HepG2 (cell line): Measurements from ENCODE around the gene TNFRSF9. TPM values are rescaled to one million over a fixed set of nuclear protein-coding genes. Genes with fewer than 3 reads are reported as not detected.

Experiments used
- ARNTL ChIP-seq: sonication (generic); formaldehyde crosslinking; IDR thresholded peaks from 2 replicates; pipeline ENCODE4 v1.4.0; 2020; ENCODE audit warnings: mild to moderate bottlenecking, missing genetic modification reagents
- MBD4 ChIP-seq: IDR thresholded peaks from 2 replicates; pipeline ENCODE4 v1.6.1; 2012; ENCODE audit warnings: low read length, inconsistent platforms, borderline replicate concordance
- MEIS2 ChIP-seq: sonication (generic); formaldehyde crosslinking; IDR thresholded peaks from 2 replicates; pipeline ENCODE4 v1.9.0; 2021; ENCODE audit warnings: mild to moderate bottlenecking, missing genetic modification reagents
- NCOA1 ChIP-seq: sonication (generic); formaldehyde crosslinking; IDR thresholded peaks from 2 replicates; pipeline ENCODE4 v1.9.0; 2021; ENCODE audit warnings: missing genetic modification reagents
- NFE2L2 ChIP-seq: fragments of 150-350 bp; IDR thresholded peaks from 2 replicates; pipeline ENCODE4 v1.6.1; 2014; ENCODE audit warnings: low read length
- PAF1 ChIP-seq: IDR thresholded peaks from 2 replicates; pipeline ENCODE4 v1.6.1; 2016; ENCODE audit warnings: missing genetic modification reagents, missing compliant biosample characterization
- SALL1 ChIP-seq: sonication (generic); formaldehyde crosslinking; IDR thresholded peaks from 2 replicates; pipeline ENCODE4 v1.8.0; 2022; ENCODE audit warnings: mild to moderate bottlenecking, missing genetic modification reagents
- SOX5 ChIP-seq: IDR thresholded peaks from 2 replicates; pipeline ENCODE4 v1.6.1; 2016; ENCODE audit warnings: borderline replicate concordance
- SRF ChIP-seq: IDR thresholded peaks from 2 replicates; pipeline ENCODE4 v1.6.1; 2011; ENCODE audit warnings: mild to moderate bottlenecking, low read depth, low read length, moderate library complexity
- ZBTB4 ChIP-seq: sonication (generic); formaldehyde crosslinking; IDR thresholded peaks from 2 replicates; pipeline ENCODE4 v1.4.0; 2020; ENCODE audit warnings: missing genetic modification reagents, mild to moderate bottlenecking, borderline replicate concordance
- ZNF160 ChIP-seq: sonication (generic); formaldehyde crosslinking; IDR thresholded peaks from 2 replicates; pipeline ENCODE4 v1.8.0; 2022; ENCODE audit warnings: mild to moderate bottlenecking, inconsistent platforms, missing genetic modification reagents
- ZNF317 ChIP-seq: sonication (generic); formaldehyde crosslinking; IDR thresholded peaks from 2 replicates; pipeline ENCODE4 v1.5.0; 2020; ENCODE audit warnings: mild to moderate bottlenecking, missing genetic modification reagents
- ZNF331 ChIP-seq: sonication (generic); formaldehyde crosslinking; IDR thresholded peaks from 2 replicates; pipeline ENCODE4 v1.4.0; 2020; ENCODE audit warnings: missing genetic modification reagents
- ZNF350 ChIP-seq: sonication (generic); formaldehyde crosslinking; IDR thresholded peaks from 2 replicates; pipeline ENCODE4 v1.4.0; 2020; ENCODE audit warnings: mild to moderate bottlenecking, low read depth, missing genetic modification reagents, borderline replicate concordance
- ZNF44 ChIP-seq: sonication (generic); formaldehyde crosslinking; IDR thresholded peaks from 2 replicates; pipeline ENCODE4 v1.5.1; 2020; ENCODE audit warnings: mild to moderate bottlenecking, missing genetic modification reagents
- ZNF577 ChIP-seq: sonication (generic); formaldehyde crosslinking; IDR thresholded peaks from 2 replicates; pipeline ENCODE4 v1.4.0; 2020; ENCODE audit warnings: mild to moderate bottlenecking, low read depth, missing genetic modification reagents, borderline replicate concordance
- ZNF598 ChIP-seq: sonication (generic); formaldehyde crosslinking; IDR thresholded peaks from 2 replicates; pipeline ENCODE4 v1.5.1; 2020; ENCODE audit warnings: mild to moderate bottlenecking, missing genetic modification reagents, borderline replicate concordance
- ZNF615 ChIP-seq: sonication (generic); formaldehyde crosslinking; IDR thresholded peaks from 2 replicates; pipeline ENCODE4 v1.5.0; 2020; ENCODE audit warnings: mild to moderate bottlenecking, missing genetic modification reagents, borderline replicate concordance
- ZNF619 ChIP-seq: sonication (generic); formaldehyde crosslinking; IDR thresholded peaks from 2 replicates; pipeline ENCODE4 v1.4.0; 2020; ENCODE audit warnings: mild to moderate bottlenecking, missing genetic modification reagents
- ZNF7 ChIP-seq: IDR thresholded peaks from 2 replicates; pipeline ENCODE4 v1.6.1; 2016; ENCODE audit warnings: missing biosample characterization, missing genetic modification reagents
- polyA plus RNA-seq, 8 experiments: library from polyadenylated mRNA; depleted of rRNA in 3 of 8; stranded (reverse) in 7 of 8; unstranded in 1 of 8; fragments of >200 nt; fragmentation: Illumina TruSeq in 4 of 8; extraction: Trizol in 4 of 8; gene quantifications; 2 replicates each; pipeline versions ENCODE4 v1.2.1 to v1.2.3, GENCODE V29; 2011 to 2016; ENCODE audit warnings: low read depth in 4 of 8, missing spikeins in 1 of 8, mixed read lengths in 1 of 8; ENCODE audit not compliant: insufficient read depth in 1 of 8
- total RNA-seq, 5 experiments: library from RNA; depleted of rRNA; stranded (reverse); fragments of >200 nt; fragmentation: Illumina TruSeq; extraction: Trizol; gene quantifications; 2 replicates each; pipeline ENCODE4 v1.2.3, GENCODE V29; 2016; ENCODE audit warnings: low read depth in 1 of 5
- TF ChIP-seq, protein P1 (sequence below): sonication (generic); formaldehyde crosslinking; IDR thresholded peaks from 2 replicates; pipeline ENCODE4 v1.4.0; 2020; ENCODE audit warnings: missing genetic modification reagents
- TF ChIP-seq, protein P2 (sequence below): sonication (generic); formaldehyde crosslinking; conservative IDR thresholded peaks from 2 replicates; pipeline ENCODE4 v1.8.1; 2023; ENCODE audit warnings: missing genetic modification reagents

TNFRSF9 gene
- total and polyA plus RNA-seq, 2 of the 13 experiments (the other 11 are each of a cell fraction or from before 2014, with no cell fraction given) = 0.07 TPM; not detected in 1

GRCh38 chr1:7961216-7962013, 20.8 kb upstream of the TNFRSF9 start, which contains the start of gene PARK7 (continued):
- TF ChIP-seq ZNF44 (CRISPR knock-in tag) = no peak
- TF ChIP-seq, protein P1, sequence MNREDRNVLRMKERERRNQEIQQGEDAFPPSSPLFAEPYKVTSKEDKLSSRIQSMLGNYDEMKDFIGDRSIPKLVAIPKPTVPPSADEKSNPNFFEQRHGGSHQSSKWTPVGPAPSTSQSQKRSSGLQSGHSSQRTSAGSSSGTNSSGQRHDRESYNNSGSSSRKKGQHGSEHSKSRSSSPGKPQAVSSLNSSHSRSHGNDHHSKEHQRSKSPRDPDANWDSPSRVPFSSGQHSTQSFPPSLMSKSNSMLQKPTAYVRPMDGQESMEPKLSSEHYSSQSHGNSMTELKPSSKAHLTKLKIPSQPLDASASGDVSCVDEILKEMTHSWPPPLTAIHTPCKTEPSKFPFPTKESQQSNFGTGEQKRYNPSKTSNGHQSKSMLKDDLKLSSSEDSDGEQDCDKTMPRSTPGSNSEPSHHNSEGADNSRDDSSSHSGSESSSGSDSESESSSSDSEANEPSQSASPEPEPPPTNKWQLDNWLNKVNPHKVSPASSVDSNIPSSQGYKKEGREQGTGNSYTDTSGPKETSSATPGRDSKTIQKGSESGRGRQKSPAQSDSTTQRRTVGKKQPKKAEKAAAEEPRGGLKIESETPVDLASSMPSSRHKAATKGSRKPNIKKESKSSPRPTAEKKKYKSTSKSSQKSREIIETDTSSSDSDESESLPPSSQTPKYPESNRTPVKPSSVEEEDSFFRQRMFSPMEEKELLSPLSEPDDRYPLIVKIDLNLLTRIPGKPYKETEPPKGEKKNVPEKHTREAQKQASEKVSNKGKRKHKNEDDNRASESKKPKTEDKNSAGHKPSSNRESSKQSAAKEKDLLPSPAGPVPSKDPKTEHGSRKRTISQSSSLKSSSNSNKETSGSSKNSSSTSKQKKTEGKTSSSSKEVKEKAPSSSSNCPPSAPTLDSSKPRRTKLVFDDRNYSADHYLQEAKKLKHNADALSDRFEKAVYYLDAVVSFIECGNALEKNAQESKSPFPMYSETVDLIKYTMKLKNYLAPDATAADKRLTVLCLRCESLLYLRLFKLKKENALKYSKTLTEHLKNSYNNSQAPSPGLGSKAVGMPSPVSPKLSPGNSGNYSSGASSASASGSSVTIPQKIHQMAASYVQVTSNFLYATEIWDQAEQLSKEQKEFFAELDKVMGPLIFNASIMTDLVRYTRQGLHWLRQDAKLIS (CRISPR knock-in tag) = no peak
- peak; percentile 64; the same call in 1 of the 2 replicates for TF ChIP-seq ZBTB4 (CRISPR knock-in tag)
- TF ChIP-seq SALL1 (CRISPR knock-in tag) = peak; percentile 91
- peak; percentile 35 for TF ChIP-seq ZNF331 (CRISPR knock-in tag)
- peak; percentile 80; the same call in 1 of the 2 replicates for TF ChIP-seq ZNF615 (CRISPR knock-in tag)
- peak; percentile 85 for TF ChIP-seq ZNF160
- TF ChIP-seq NCOA1 (CRISPR knock-in tag) = no peak
- TF ChIP-seq SRF = peak; percentile 25; the same call in 1 of the 2 replicates
- TF ChIP-seq ZNF598 = peak; percentile 97
- peak; percentile 79 for TF ChIP-seq ARNTL (CRISPR knock-in tag)
- no peak for TF ChIP-seq PAF1 (CRISPR knock-in tag)
- TF ChIP-seq NFE2L2 = no peak
- peak; percentile 25; the same call in 1 of the 2 replicates for TF ChIP-seq ZNF317
- TF ChIP-seq SOX5 (CRISPR knock-in tag) = peak; percentile 29; the same call in 1 of the 2 replicates
- TF ChIP-seq ZNF577 = peak; percentile 78; the same call in 1 of the 2 replicates
- TF ChIP-seq, protein P2, sequence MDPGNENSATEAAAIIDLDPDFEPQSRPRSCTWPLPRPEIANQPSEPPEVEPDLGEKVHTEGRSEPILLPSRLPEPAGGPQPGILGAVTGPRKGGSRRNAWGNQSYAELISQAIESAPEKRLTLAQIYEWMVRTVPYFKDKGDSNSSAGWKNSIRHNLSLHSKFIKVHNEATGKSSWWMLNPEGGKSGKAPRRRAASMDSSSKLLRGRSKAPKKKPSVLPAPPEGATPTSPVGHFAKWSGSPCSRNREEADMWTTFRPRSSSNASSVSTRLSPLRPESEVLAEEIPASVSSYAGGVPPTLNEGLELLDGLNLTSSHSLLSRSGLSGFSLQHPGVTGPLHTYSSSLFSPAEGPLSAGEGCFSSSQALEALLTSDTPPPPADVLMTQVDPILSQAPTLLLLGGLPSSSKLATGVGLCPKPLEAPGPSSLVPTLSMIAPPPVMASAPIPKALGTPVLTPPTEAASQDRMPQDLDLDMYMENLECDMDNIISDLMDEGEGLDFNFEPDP = 0 out of 2 replicates have a peak, but pooled peaks have one; percentile 15
- peak; percentile 45 for TF ChIP-seq MEIS2 (CRISPR knock-in tag)
- TF ChIP-seq ZNF7 (CRISPR knock-in tag) = no peak
- peak; percentile 84; the same call in 1 of the 2 replicates for TF ChIP-seq ZNF350 (CRISPR knock-in tag)
- peak; percentile 99 for TF ChIP-seq ZNF619 (CRISPR knock-in tag)
- TF ChIP-seq MBD4 = no peak
